Neural cell (in vitro differentiated cells): ENCODE measurements around the gene PPP2R5B. TPM values are rescaled to one million over a fixed set of nuclear protein-coding genes. Genes with fewer than 3 reads are reported as not detected.

Experiments used
- H2AFZ ChIP-seq: fragments of 200-600, 300-800 bp; sonication (generic), shearing (Covaris generic); 2 replicates; pipeline ENCODE4 v1.6.0; 2014; ENCODE audit warnings: low read depth, mild to moderate bottlenecking, antibody characterized with exemption, low read length, moderate library complexity
- H3F3A ChIP-seq: fragments of 200-600 bp; shearing (Covaris generic); 2 replicates; pipeline ENCODE4 v1.6.1; 2016; ENCODE audit warnings: mild to moderate bottlenecking, moderate library complexity, mixed read lengths, antibody characterized with exemption, low read length; ENCODE audit not compliant: insufficient read depth, poor library complexity, severe bottlenecking
- H3K27ac ChIP-seq: fragments of 200-600, 300-800 bp; sonication (generic), shearing (Covaris generic); 2 replicates; pipeline ENCODE4 v1.5.1; 2014; ENCODE audit warnings: mild to moderate bottlenecking, low read length, moderate library complexity
- H3K27me3 ChIP-seq: fragments of 300-800, 200-600 bp; sonication (generic), shearing (Covaris generic); 2 replicates; pipeline ENCODE4 v1.6.0; 2014; ENCODE audit warnings: mild to moderate bottlenecking, low read depth, low read length, moderate library complexity; ENCODE audit not compliant: insufficient read depth
- H3K36me3 ChIP-seq: fragments of 300-800, 200-600 bp; sonication (generic), shearing (Covaris generic); 2 replicates; pipeline ENCODE4 v1.5.1; 2014; ENCODE audit warnings: mild to moderate bottlenecking, antibody characterized with exemption, low read length, moderate library complexity; ENCODE audit not compliant: insufficient read depth
- H3K4me2 ChIP-seq: fragments of 300-800, 200-600 bp; sonication (generic), shearing (Covaris generic); 2 replicates; pipeline ENCODE4 v1.6.0; 2014; ENCODE audit warnings: mild to moderate bottlenecking, low read length
- H3K4me3 ChIP-seq: fragments of 300-800, 200-600 bp; sonication (generic), shearing (Covaris generic); 2 replicates; pipeline ENCODE4 v1.5.1; 2014; ENCODE audit warnings: mild to moderate bottlenecking, low read length, moderate library complexity
- H3K79me2 ChIP-seq: fragments of 200-600 bp; shearing (Covaris generic); replicated peaks from 2 replicates; pipeline ENCODE4 v1.6.0; 2014; ENCODE audit warnings: mild to moderate bottlenecking, low read length, moderate library complexity; ENCODE audit not compliant: insufficient read depth
- H3K9ac ChIP-seq: fragments of 300-800, 200-600 bp; sonication (generic), shearing (Covaris generic); 2 replicates; pipeline ENCODE4 v1.6.1; 2016; ENCODE audit warnings: mild to moderate bottlenecking, low read length, mixed read lengths
- H3K9me2 ChIP-seq: fragments of 200-600 bp; shearing (Covaris generic); 2 replicates; pipeline ENCODE4 v1.6.1; 2016; ENCODE audit warnings: mild to moderate bottlenecking, low read length, mixed read lengths; ENCODE audit not compliant: insufficient read depth
- H3K9me3 ChIP-seq: fragments of 200-600, 300-800 bp; sonication (generic), shearing (Covaris generic); 2 replicates; pipeline ENCODE4 v1.6.1; 2016; ENCODE audit warnings: mild to moderate bottlenecking, mixed run types, low read length, moderate library complexity, mixed read lengths
- H4K20me1 ChIP-seq: fragments of 200-600 bp; shearing (Covaris generic); 2 replicates; pipeline ENCODE4 v1.6.1; 2016; ENCODE audit warnings: mild to moderate bottlenecking, mixed run types; ENCODE audit not compliant: insufficient read depth
- EP300 ChIP-seq: fragments of 450-650 bp; conservative IDR thresholded peaks from 2 replicates; pipeline ENCODE4 v1.6.1; 2014; ENCODE audit warnings: antibody characterized with exemption, mild to moderate bottlenecking, moderate library complexity; ENCODE audit not compliant: poor library complexity, severe bottlenecking
- EZH2 ChIP-seq: fragments of 200-600, 300-800 bp; shearing (Covaris generic), sonication (generic); IDR thresholded peaks from 2 replicates; pipeline ENCODE4 v1.6.1; 2014; ENCODE audit warnings: antibody characterized with exemption, low read length, borderline replicate concordance, mild to moderate bottlenecking; ENCODE audit not compliant: insufficient read depth, poor library complexity, severe bottlenecking
- MXI1 ChIP-seq: fragments of 450-650 bp; conservative IDR thresholded peaks from 2 replicates; pipeline ENCODE4 v1.6.1; 2014; ENCODE audit warnings: antibody characterized with exemption, mild to moderate bottlenecking; ENCODE audit not compliant: poor library complexity, severe bottlenecking
- POLR2AphosphoS5 ChIP-seq: IDR thresholded peaks from 2 replicates; pipeline ENCODE4 v1.6.1; 2012
- RAD21 ChIP-seq: fragments of 450-650 bp; conservative IDR thresholded peaks from 2 replicates; pipeline ENCODE4 v1.6.1; 2014; ENCODE audit warnings: antibody characterized with exemption, mild to moderate bottlenecking, moderate library complexity
- SMC3 ChIP-seq: fragments of 450-650 bp; conservative IDR thresholded peaks from 2 replicates; pipeline ENCODE4 v1.6.1; 2014; ENCODE audit warnings: antibody characterized with exemption, mild to moderate bottlenecking, moderate library complexity; ENCODE audit not compliant: poor library complexity
- TAF1 ChIP-seq: IDR thresholded peaks from 2 replicates; pipeline ENCODE4 v1.6.1; 2012; ENCODE audit warnings: low read depth
- polyA plus RNA-seq: library from polyadenylated mRNA; depleted of rRNA; stranded (reverse); fragments of >200 nt; gene quantifications from 2 replicates; pipeline ENCODE4 v1.2.3, GENCODE V29; 2014
- TF ChIP-seq, protein P1 (sequence below): fragments of 450-650 bp; IDR thresholded peaks from 2 replicates; pipeline ENCODE4 v1.5.1; 2014; ENCODE audit warnings: antibody characterized with exemption, mild to moderate bottlenecking, moderate library complexity; ENCODE audit not compliant: poor library complexity, severe bottlenecking
- TF ChIP-seq, protein P2 (sequence below): IDR thresholded peaks from 2 replicates; pipeline ENCODE4 v1.6.1; 2012; ENCODE audit warnings: borderline replicate concordance

Gene PPP2R5B
- polyA plus RNA-seq, 1 donor from 2014 or later = 76.1 TPM

DNA sequence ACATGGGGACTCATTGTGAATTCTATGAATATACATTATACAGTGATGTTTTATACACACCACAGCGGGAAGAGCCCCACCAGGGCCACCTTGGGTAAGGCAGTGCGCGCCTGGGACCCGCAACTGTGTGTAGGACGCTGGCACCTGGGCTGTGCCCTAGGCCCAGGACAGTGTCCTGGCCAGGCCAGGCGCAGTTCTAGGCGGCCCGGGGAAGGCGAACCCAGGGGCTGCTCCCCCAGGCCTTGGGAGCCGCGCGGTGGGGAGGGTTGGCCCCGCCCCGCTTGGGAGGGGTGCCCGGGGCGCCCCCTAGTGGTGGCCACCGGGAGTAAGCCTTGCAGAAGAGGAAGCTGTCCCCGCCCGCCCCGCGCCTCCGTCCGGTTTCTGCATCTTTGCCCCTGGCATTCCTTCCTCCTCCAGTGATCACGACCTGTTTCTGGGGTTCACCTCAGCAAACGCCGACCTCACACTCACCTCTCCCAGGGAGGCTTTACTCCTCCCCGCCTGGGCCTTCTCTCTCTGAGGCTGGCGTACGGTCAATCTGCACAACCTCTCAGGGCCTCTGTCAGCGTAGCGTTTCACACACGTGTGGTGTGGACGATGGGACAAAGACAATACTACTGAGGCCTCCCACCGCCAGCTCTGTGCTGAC, 36.6 kb upstream of the PPP2R5B start:
- H3K27ac ChIP-seq = no peak overlapping the region
- H2AFZ ChIP-seq = no peak overlapping the region
- H3K9ac ChIP-seq = no peak overlapping the region

DNA sequence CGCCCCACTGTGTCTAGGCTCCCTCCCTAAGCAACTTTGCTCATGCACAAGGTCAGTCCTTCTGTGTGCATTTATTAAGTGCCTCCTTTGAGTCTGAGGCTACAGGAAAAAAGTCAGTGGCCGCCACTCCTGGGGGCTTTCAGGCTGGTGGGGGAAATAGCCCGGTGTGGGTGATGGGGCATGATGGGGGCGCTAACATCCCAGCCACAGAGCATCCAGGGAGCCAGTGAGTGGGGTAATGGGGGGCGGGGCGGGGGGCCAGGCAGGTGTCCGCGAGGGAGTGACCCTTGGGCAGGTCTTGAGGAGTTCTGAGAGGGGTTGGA, 36.1 kb upstream of the PPP2R5B start:
- no peaks in the 10 kb centered on the region for H3K9me2 ChIP-seq
- H3K9me3 ChIP-seq = no peaks in the 10 kb centered on the region
- H3K27me3 ChIP-seq = no peaks in the 10 kb centered on the region
- no peak overlapping the region for H3K27ac ChIP-seq
- H3K4me3 ChIP-seq = no peak overlapping the region
- no peaks in the 10 kb centered on the region for H4K20me1 ChIP-seq
- H3K36me3 ChIP-seq = no peaks in the 10 kb centered on the region
- H3K4me2 ChIP-seq = no peak overlapping the region
- no peak overlapping the region for H2AFZ ChIP-seq
- no peaks in the 10 kb centered on the region for H3K79me2 ChIP-seq
- TF ChIP-seq MXI1 (no peak), TAF1 (no peak), POLR2AphosphoS5 (no peak), EZH2 (no peak), SMC3 (no peak), RAD21 (no peak), EP300 (no peak)
- TF ChIP-seq, protein P1, sequence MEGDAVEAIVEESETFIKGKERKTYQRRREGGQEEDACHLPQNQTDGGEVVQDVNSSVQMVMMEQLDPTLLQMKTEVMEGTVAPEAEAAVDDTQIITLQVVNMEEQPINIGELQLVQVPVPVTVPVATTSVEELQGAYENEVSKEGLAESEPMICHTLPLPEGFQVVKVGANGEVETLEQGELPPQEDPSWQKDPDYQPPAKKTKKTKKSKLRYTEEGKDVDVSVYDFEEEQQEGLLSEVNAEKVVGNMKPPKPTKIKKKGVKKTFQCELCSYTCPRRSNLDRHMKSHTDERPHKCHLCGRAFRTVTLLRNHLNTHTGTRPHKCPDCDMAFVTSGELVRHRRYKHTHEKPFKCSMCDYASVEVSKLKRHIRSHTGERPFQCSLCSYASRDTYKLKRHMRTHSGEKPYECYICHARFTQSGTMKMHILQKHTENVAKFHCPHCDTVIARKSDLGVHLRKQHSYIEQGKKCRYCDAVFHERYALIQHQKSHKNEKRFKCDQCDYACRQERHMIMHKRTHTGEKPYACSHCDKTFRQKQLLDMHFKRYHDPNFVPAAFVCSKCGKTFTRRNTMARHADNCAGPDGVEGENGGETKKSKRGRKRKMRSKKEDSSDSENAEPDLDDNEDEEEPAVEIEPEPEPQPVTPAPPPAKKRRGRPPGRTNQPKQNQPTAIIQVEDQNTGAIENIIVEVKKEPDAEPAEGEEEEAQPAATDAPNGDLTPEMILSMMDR = no peak
- TF ChIP-seq, protein P2, sequence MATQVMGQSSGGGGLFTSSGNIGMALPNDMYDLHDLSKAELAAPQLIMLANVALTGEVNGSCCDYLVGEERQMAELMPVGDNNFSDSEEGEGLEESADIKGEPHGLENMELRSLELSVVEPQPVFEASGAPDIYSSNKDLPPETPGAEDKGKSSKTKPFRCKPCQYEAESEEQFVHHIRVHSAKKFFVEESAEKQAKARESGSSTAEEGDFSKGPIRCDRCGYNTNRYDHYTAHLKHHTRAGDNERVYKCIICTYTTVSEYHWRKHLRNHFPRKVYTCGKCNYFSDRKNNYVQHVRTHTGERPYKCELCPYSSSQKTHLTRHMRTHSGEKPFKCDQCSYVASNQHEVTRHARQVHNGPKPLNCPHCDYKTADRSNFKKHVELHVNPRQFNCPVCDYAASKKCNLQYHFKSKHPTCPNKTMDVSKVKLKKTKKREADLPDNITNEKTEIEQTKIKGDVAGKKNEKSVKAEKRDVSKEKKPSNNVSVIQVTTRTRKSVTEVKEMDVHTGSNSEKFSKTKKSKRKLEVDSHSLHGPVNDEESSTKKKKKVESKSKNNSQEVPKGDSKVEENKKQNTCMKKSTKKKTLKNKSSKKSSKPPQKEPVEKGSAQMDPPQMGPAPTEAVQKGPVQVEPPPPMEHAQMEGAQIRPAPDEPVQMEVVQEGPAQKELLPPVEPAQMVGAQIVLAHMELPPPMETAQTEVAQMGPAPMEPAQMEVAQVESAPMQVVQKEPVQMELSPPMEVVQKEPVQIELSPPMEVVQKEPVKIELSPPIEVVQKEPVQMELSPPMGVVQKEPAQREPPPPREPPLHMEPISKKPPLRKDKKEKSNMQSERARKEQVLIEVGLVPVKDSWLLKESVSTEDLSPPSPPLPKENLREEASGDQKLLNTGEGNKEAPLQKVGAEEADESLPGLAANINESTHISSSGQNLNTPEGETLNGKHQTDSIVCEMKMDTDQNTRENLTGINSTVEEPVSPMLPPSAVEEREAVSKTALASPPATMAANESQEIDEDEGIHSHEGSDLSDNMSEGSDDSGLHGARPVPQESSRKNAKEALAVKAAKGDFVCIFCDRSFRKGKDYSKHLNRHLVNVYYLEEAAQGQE = no peak
- no peaks in the 10 kb centered on the region for H3F3A ChIP-seq
- no peak overlapping the region for H3K9ac ChIP-seq

More for the DNA sequence above, 36.6 kb upstream of the PPP2R5B start:
- no peak overlapping the region for H3K4me3 ChIP-seq
- no peaks in the 10 kb centered on the region for H3K27me3 ChIP-seq
- no peaks in the 10 kb centered on the region for H3K36me3 ChIP-seq
- no peaks in the 10 kb centered on the region for H4K20me1 ChIP-seq
- H3F3A ChIP-seq = no peaks in the 10 kb centered on the region
- no peaks in the 10 kb centered on the region for H3K79me2 ChIP-seq
- H3K4me2 ChIP-seq = no peak overlapping the region
- TF ChIP-seq SMC3 = peak; percentile 42
- no peak for TF ChIP-seq EZH2
- TF ChIP-seq RAD21 = no peak
- no peak for TF ChIP-seq POLR2AphosphoS5
- TF ChIP-seq, protein P2 = no peak
- TF ChIP-seq TAF1 = no peak
- TF ChIP-seq EP300 = no peak
- TF ChIP-seq MXI1 = no peak
- TF ChIP-seq, protein P1 = peak; percentile 72
- no peaks in the 10 kb centered on the region for H3K9me2 ChIP-seq
- no peaks in the 10 kb centered on the region for H3K9me3 ChIP-seq
